ENCODE results near the gene EFHC1. TPM values are rescaled to one million over a fixed set of nuclear protein-coding genes. Genes with fewer than 3 reads are reported as not detected.

Gene EFHC1
- total RNA-seq, 1 donor from 2014 or later, result 25.6 TPM

- Mint-ChIP-seq H3K36me3 (ENCODE audit: low read depth, unreplicated experiment) (peaks cover 11% of the 10 kb centered on the region), H3K4me3 (ENCODE audit: unreplicated experiment) (no peak overlapping the region), H3K4me1 (ENCODE audit: low read depth, unreplicated experiment) (peaks cover 76% of the 10 kb centered on the region), H3K9me3 (ENCODE audit: unreplicated experiment) (no peaks in the 10 kb centered on the region), H3K27ac (ENCODE audit: unreplicated experiment) (no peak overlapping the region), H3K27me3 (ENCODE audit: low read depth, unreplicated experiment) (no peaks in the 10 kb centered on the region)
- Histone ChIP-seq H3K4me1 (ENCODE audit: insufficient read depth, low read length) (peaks cover 81% of the 10 kb centered on the region), H2AFZ (ENCODE audit: low read depth, low read length) (no peak overlapping the region), H3K27me3 (ENCODE audit: insufficient read depth, low read length) (no peaks in the 10 kb centered on the region), H3K36me3 (ENCODE audit: insufficient read depth, low read length) (peaks cover 6% of the 10 kb centered on the region), H3K27ac (ENCODE audit: low read depth, low read length) (peak overlapping the region; percentile 62), H3K79me2 (ENCODE audit: insufficient read depth, low read length) (peaks cover 99% of the 10 kb centered on the region), H3K4me2 (ENCODE audit: low read length) (peak overlapping the region; percentile 71), H3K9me3 (ENCODE audit: insufficient read depth, low read depth, low read length) (no peaks in the 10 kb centered on the region), H3K9ac (ENCODE audit: low read length) (peak overlapping the region; percentile 48), H3K4me3 (ENCODE audit: insufficient read depth, low read depth, low read length) (no peak overlapping the region), H4K20me1 (ENCODE audit: insufficient read depth, low read length) (peaks cover 88% of the 10 kb centered on the region)
- no peak for TF ChIP-seq EZH2 (IDR thresholded peaks at IDR 0.05; ENCODE audit: insufficient read depth, low read length)
- TF ChIP-seq CTCF (IDR thresholded peaks at IDR 0.05; ENCODE audit: insufficient read depth, low read depth, low read length), result no peak
- peak; percentile 77 for DNase-seq (ENCODE audit: low read depth)
- FAIRE-seq, result no peak
Observed at GRCh38 chr6:52570291-52570700, 150.2 kb downstream of the EFHC1 start.

GRCh38 chr6:52571099-52571755 is 151.1 kb downstream of the EFHC1 start:
- no peaks in the 10 kb centered on the region for H3K27me3 Mint-ChIP-seq (ENCODE audit: low read depth, unreplicated experiment)
- H3K36me3 ChIP-seq (ENCODE audit: insufficient read depth, low read length), result peaks cover 6% of the 10 kb centered on the region
- H3K27me3 ChIP-seq (ENCODE audit: insufficient read depth, low read length), result no peaks in the 10 kb centered on the region
- H3K4me3 ChIP-seq (ENCODE audit: insufficient read depth, low read depth, low read length), result no peak overlapping the region
- no peak overlapping the region for H2AFZ ChIP-seq (ENCODE audit: low read depth, low read length)
- peak overlapping the region; percentile 63 for H3K4me2 ChIP-seq (ENCODE audit: low read length)
- H3K36me3 Mint-ChIP-seq (ENCODE audit: low read depth, unreplicated experiment), result peaks cover 11% of the 10 kb centered on the region
- DNase-seq (ENCODE audit: low read depth) (no peak), FAIRE-seq (no peak)
- H4K20me1 ChIP-seq (ENCODE audit: insufficient read depth, low read length), result peaks cover 88% of the 10 kb centered on the region
- peaks cover 76% of the 10 kb centered on the region for H3K4me1 Mint-ChIP-seq (ENCODE audit: low read depth, unreplicated experiment)
- H3K9ac ChIP-seq (ENCODE audit: low read length), result peak overlapping the region; percentile 57
- TF ChIP-seq CTCF (IDR thresholded peaks at IDR 0.05; ENCODE audit: insufficient read depth, low read depth, low read length), result no peak
- TF ChIP-seq EZH2 (IDR thresholded peaks at IDR 0.05; ENCODE audit: insufficient read depth, low read length), result no peak
- H3K79me2 ChIP-seq (ENCODE audit: insufficient read depth, low read length), result peaks cover 99% of the 10 kb centered on the region
- no peak overlapping the region for H3K4me3 Mint-ChIP-seq (ENCODE audit: unreplicated experiment)
- no peaks in the 10 kb centered on the region for H3K9me3 ChIP-seq (ENCODE audit: insufficient read depth, low read depth, low read length)
- H3K27ac ChIP-seq (ENCODE audit: low read depth, low read length), result peak overlapping the region; percentile 45
- peaks cover 80% of the 10 kb centered on the region for H3K4me1 ChIP-seq (ENCODE audit: insufficient read depth, low read length)
- no peak overlapping the region for H3K27ac Mint-ChIP-seq (ENCODE audit: unreplicated experiment)
- H3K9me3 Mint-ChIP-seq (ENCODE audit: unreplicated experiment), result no peaks in the 10 kb centered on the region

- peak overlapping the region; percentile 70 for H3K27ac ChIP-seq (ENCODE audit: low read depth, low read length)
- peak overlapping the region; percentile 93 for H3K4me3 ChIP-seq (ENCODE audit: insufficient read depth, low read depth, low read length)
- peaks cover 8% of the 10 kb centered on the region for H3K36me3 Mint-ChIP-seq (ENCODE audit: low read depth, unreplicated experiment)
- peak overlapping the region; percentile 95 for H3K4me2 ChIP-seq (ENCODE audit: low read length)
- TF ChIP-seq EZH2 (IDR thresholded peaks at IDR 0.05; ENCODE audit: insufficient read depth, low read length) (no peak), CTCF (IDR thresholded peaks at IDR 0.05; ENCODE audit: insufficient read depth, low read depth, low read length) (no peak)
- H3K27ac Mint-ChIP-seq (ENCODE audit: unreplicated experiment), result no peak overlapping the region
- H3K27me3 Mint-ChIP-seq (ENCODE audit: low read depth, unreplicated experiment), result no peaks in the 10 kb centered on the region
- peaks cover 69% of the 10 kb centered on the region for H3K4me1 ChIP-seq (ENCODE audit: insufficient read depth, low read length)
- peak overlapping the region; percentile 87 for H3K4me3 Mint-ChIP-seq (ENCODE audit: unreplicated experiment)
- FAIRE-seq (no peak), DNase-seq (ENCODE audit: low read depth) (no peak)
- no peaks in the 10 kb centered on the region for H3K9me3 Mint-ChIP-seq (ENCODE audit: unreplicated experiment)
- no peaks in the 10 kb centered on the region for H3K27me3 ChIP-seq (ENCODE audit: insufficient read depth, low read length)
- peaks cover 6% of the 10 kb centered on the region for H3K36me3 ChIP-seq (ENCODE audit: insufficient read depth, low read length)
- peaks cover 96% of the 10 kb centered on the region for H3K79me2 ChIP-seq (ENCODE audit: insufficient read depth, low read length)
- H3K9me3 ChIP-seq (ENCODE audit: insufficient read depth, low read depth, low read length), result no peaks in the 10 kb centered on the region
- peaks cover 63% of the 10 kb centered on the region for H3K4me1 Mint-ChIP-seq (ENCODE audit: low read depth, unreplicated experiment)
- H3K9ac ChIP-seq (ENCODE audit: low read length), result peak overlapping the region; percentile 89
- H4K20me1 ChIP-seq (ENCODE audit: insufficient read depth, low read length), result peaks cover 81% of the 10 kb centered on the region
- no peak overlapping the region for H2AFZ ChIP-seq (ENCODE audit: low read depth, low read length)
Observed at GRCh38 chr6:52572536-52572935, 152.4 kb downstream of the EFHC1 start.

Measured in astrocyte (in vitro differentiated cells and primary cell).